HepG2 (cell line): ENCODE measurements around the gene MDH1B. TPM values are rescaled to one million over a fixed set of nuclear protein-coding genes. Genes with fewer than 3 reads are reported as not detected.
A peak's percentile ranks its signal among the peaks of the same experiment; 100 is the strongest.

Experiments
- ATAC-seq: fragments of 200-7000 bp; cut with Tn5 transposase; 3 replicates; pipeline ENCODE4 v1.9.1; 2020; ENCODE audit warnings: mild to moderate bottlenecking, moderate library complexity
- BruUV-seq: library from RNA; stranded (reverse); fragments of 400-500 nt; replicated peaks from 2 replicates; lab custom pipeline; 2021; lab: Mats Ljungman, UMichigan
- CTCF ChIA-PET: fragments of 300-600 bp; formaldehyde crosslinking; extraction: SDS; loops from one replicate; lab custom pipeline; 2021; ENCODE audit warnings: low total read pairs, inconsistent platforms, low intra/inter-chr PET ratio; lab: Yijun Ruan, JAX
- POLR2A ChIA-PET: fragments of 350-600 bp; sonication (Branson Sonifier 250); formaldehyde crosslinking; loops from one replicate; lab custom pipeline; 2020; ENCODE audit warnings: antibody characterized with exemption, inconsistent platforms; lab: Yijun Ruan, JAX
- DNase-seq: peaks from one replicate; pipeline ENCODE4 v3.0.0-alpha.2; 2015; ENCODE audit warnings: low spot score
- FAIRE-seq: peaks from 3 replicates; lab custom pipeline; 2011; peaks lifted over from hg19 to GRCh38; lab: Jason Lieb, UNC
- H2AFZ ChIP-seq: one replicate; pipeline ENCODE4 v1.6.1; 2011; ENCODE audit warnings: low read length, inconsistent platforms
- H3K27ac ChIP-seq: fragments of 300-600 bp; 3 replicates; pipeline ENCODE4 v1.8.0; 2011; ENCODE audit warnings: mixed run types, mild to moderate bottlenecking, mixed read lengths, low read length, inconsistent platforms; ENCODE audit not compliant: insufficient read depth; ENCODE audit errors: extremely low read length
- H3K27me3 ChIP-seq, 2 experiments: fragments of 200-600 bp in 1 of 2; 2 replicates in 1 of 2; 3 replicates in 1 of 2; pipeline versions ENCODE4 v1.6.0 to v1.8.0; 2011; ENCODE audit warnings: low read length in 2 of 2, mild to moderate bottlenecking in 2 of 2, moderate library complexity in 2 of 2, inconsistent platforms in 1 of 2; ENCODE audit not compliant: insufficient read depth in 2 of 2, control insufficient read depth in 1 of 2
- H3K36me3 ChIP-seq, 2 experiments: fragments of 200-600 bp in 1 of 2; replicated peaks in 1 of 2; 2 replicates in 1 of 2; 3 replicates in 1 of 2; pipeline versions ENCODE4 v1.5.1 to v1.8.0; 2011; ENCODE audit warnings: low read length in 2 of 2, inconsistent platforms in 1 of 2; ENCODE audit not compliant: insufficient read depth in 2 of 2, control insufficient read depth in 1 of 2
- H3K4me1 ChIP-seq: 2 replicates; pipeline ENCODE4 v1.5.1; 2012; ENCODE audit warnings: low read length, inconsistent platforms; ENCODE audit not compliant: insufficient read depth
- H3K4me2 ChIP-seq: 2 replicates; pipeline ENCODE4 v1.6.0; 2011; ENCODE audit warnings: low read depth, low read length, inconsistent platforms
- H3K4me3 ChIP-seq, 3 experiments: fragments of 200-600 bp in 1 of 3; sonication (generic), shearing (Covaris generic) in 1 of 3; replicated peaks in 1 of 3; 2 replicates each; pipeline ENCODE4 v1.5.1; 2011 to 2016; ENCODE audit warnings: low read length in 3 of 3, inconsistent platforms in 2 of 3, low read depth in 2 of 3, mild to moderate bottlenecking in 2 of 3, control low read depth in 1 of 3, mixed read lengths in 1 of 3; ENCODE audit not compliant: insufficient read depth in 1 of 3
- H3K79me2 ChIP-seq: one replicate; pipeline ENCODE4 v1.6.1; 2011; ENCODE audit warnings: low read length, inconsistent platforms; ENCODE audit not compliant: insufficient read depth
- H3K9ac ChIP-seq: 2 replicates; pipeline ENCODE4 v1.6.0; 2011; ENCODE audit warnings: mild to moderate bottlenecking, low read depth, low read length, inconsistent platforms; ENCODE audit not compliant: insufficient read depth
- H3K9me3 ChIP-seq: 2 replicates; pipeline ENCODE4 v1.5.1; 2012; ENCODE audit warnings: mild to moderate bottlenecking, low read length
- H4K20me1 ChIP-seq: 2 replicates; pipeline ENCODE4 v1.6.0; 2011; ENCODE audit warnings: inconsistent platforms, mild to moderate bottlenecking, low read length, moderate library complexity; ENCODE audit not compliant: insufficient read depth
- MAFF ChIP-seq: IDR thresholded peaks from 2 replicates; pipeline ENCODE4 v1.6.1; 2011; ENCODE audit warnings: low read depth, low read length, improper control_type of control experiment
- MAFK ChIP-seq, 2 experiments: IDR thresholded peaks in 1 of 2; conservative IDR thresholded peaks in 1 of 2; 2 replicates each; pipeline ENCODE4 v1.6.1; 2011; ENCODE audit warnings: improper control_type of control experiment in 2 of 2, low read length in 2 of 2
- SNRNP70 ChIP-seq: fragments of 200-400 bp; formaldehyde crosslinking; IDR thresholded peaks from 2 replicates; pipeline ENCODE4 v1.6.1; 2017; ENCODE audit warnings: mild to moderate bottlenecking, low read depth, low read length, moderate library complexity
- ZNF605 ChIP-seq: sonication (generic); formaldehyde crosslinking; IDR thresholded peaks from 2 replicates; pipeline ENCODE4 v1.8.0; 2022; ENCODE audit warnings: mild to moderate bottlenecking, missing genetic modification reagents
- ZNF816 ChIP-seq: sonication (generic); formaldehyde crosslinking; IDR thresholded peaks from 2 replicates; pipeline ENCODE4 v1.8.0; 2022; ENCODE audit warnings: missing genetic modification reagents, mild to moderate bottlenecking, borderline replicate concordance
- ZNF83 ChIP-seq: sonication (generic); formaldehyde crosslinking; IDR thresholded peaks from 2 replicates; pipeline ENCODE4 v1.4.0; 2020; ENCODE audit warnings: missing genetic modification reagents, mild to moderate bottlenecking, borderline replicate concordance
- WGBS: methylation state at CpG from one replicate; pipeline ENCODE4 v1.1.6; 2017; ENCODE audit warnings: low lambda C conversion rate; 5-methylcytosine and 5-hydroxymethylcytosine counted together
- in situ Hi-C: cut with HindIII; loops from 2 replicates; pipeline ENCODE4 v1.10.0; 2017; ENCODE audit warnings: low pct_unique_long_range_greater_than_20kb; ENCODE audit not compliant: extremely low pct_ligation_motif_present
- intact Hi-C: fragments of 100-400 bp; cut with micrococcal nuclease; formaldehyde crosslinking; loops from one replicate; pipeline ENCODE4 v1.10.0; 2022; ENCODE audit not compliant: unreplicated experiment
- microRNA-seq: library from miRNA; unstranded; fragments of <30 nt; microRNA quantifications from one replicate; pipeline ENCODE4, GENCODE V29; 2020
- polyA plus RNA-seq, 8 experiments: library from polyadenylated mRNA; depleted of rRNA in 3 of 8; stranded (reverse) in 7 of 8; unstranded in 1 of 8; fragments of >200 nt; fragmentation: Illumina TruSeq in 4 of 8; extraction: Trizol in 4 of 8; gene quantifications; 2 replicates each; pipeline versions ENCODE4 v1.2.1 to v1.2.3, GENCODE V29; 2011 to 2016; ENCODE audit warnings: low read depth in 4 of 8, missing spikeins in 1 of 8, mixed read lengths in 1 of 8; ENCODE audit not compliant: insufficient read depth in 1 of 8
- small RNA-seq, 3 experiments: library from RNA; depleted of rRNA; stranded (forward); fragments of <200 nt; gene quantifications; one replicate each; pipeline ENCODE3, GENCODE V24; 2012; ENCODE audit warnings: low read depth in 2 of 3, low replicate concordance in 1 of 3; ENCODE audit not compliant: insufficient read length in 3 of 3, insufficient read depth in 2 of 3
- total RNA-seq, 5 experiments: library from RNA; depleted of rRNA; stranded (reverse); fragments of >200 nt; fragmentation: Illumina TruSeq; extraction: Trizol; gene quantifications; 2 replicates each; pipeline ENCODE4 v1.2.3, GENCODE V29; 2016; ENCODE audit warnings: low read depth in 1 of 5

Gene MDH1B
- total and polyA plus RNA-seq, 2 of the 13 experiments (the other 11 are each of a cell fraction or from before 2014, with no cell fraction given) = 0.17 to 0.86 TPM

DNA sequence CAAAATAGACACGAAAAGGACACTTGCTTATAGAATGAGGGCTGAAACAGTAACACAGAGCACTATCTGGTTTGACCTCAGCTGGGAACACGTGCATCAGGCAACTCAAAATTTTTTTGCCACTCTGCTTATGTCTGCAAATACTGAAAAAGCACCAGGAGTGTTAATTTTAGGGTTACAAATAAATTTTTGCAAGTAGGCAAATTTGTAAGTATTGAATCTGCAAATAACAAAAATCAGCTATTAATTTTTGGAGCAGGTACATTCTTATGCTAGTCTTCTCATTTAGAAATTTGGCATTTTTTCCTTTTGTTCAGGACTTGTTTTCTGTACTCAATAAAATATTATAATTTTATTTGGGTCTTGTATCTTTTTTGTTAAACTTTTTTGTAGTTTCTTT, 76.7 kb downstream of the MDH1B start:
- H3K27me3 ChIP-seq = peaks cover 0 to 1% of the 10 kb centered on the region in 2 experiments; a peak in 2 of 5 replicates
- WGBS = 6% methylated on average over 2 of the region's 2 CpGs
- in situ Hi-C loops (no loop called here), intact Hi-C loops (no loop called here)
- no peak for ATAC-seq
- CTCF ChIA-PET = no interaction called here
- no peak overlapping the region for H3K27ac ChIP-seq
- no peaks in the 10 kb centered on the region for H3K4me1 ChIP-seq
- no peak overlapping the region for H3K4me3 ChIP-seq
- no peak overlapping the region for H3K4me2 ChIP-seq
- POLR2A ChIA-PET = no interaction called here
- no peaks in the 10 kb centered on the region for H3K36me3 ChIP-seq
- BruUV-seq = no TSS peak
- no peak overlapping the region for H3K9ac ChIP-seq
- H2AFZ ChIP-seq = no peak overlapping the region
- DNase-seq = no peak
- peak; percentile 36 for FAIRE-seq
- H3K9me3 ChIP-seq = no peaks in the 10 kb centered on the region
- no peaks in the 10 kb centered on the region for H4K20me1 ChIP-seq
- no peak for TF ChIP-seq ZNF83
- TF ChIP-seq MAFK (conservative IDR thresholded peaks at IDR 0.05 in 1 of 2, IDR thresholded peaks at IDR 0.05 in 1 of 2; ENCODE audit: low read length in 2 of 2) = peak; percentile 70 to 81
- peak; percentile 82 for TF ChIP-seq MAFF
- no peak for TF ChIP-seq ZNF605 (CRISPR knock-in tag)
- no peak for TF ChIP-seq SNRNP70
- no peak for TF ChIP-seq ZNF816 (CRISPR knock-in tag)
- no peaks in the 10 kb centered on the region for H3K79me2 ChIP-seq

Small RNA genes lying within 50 kb of the gene (microRNA-seq; reads per million reads assigned to microRNA genes)
- gene MIR3130-1 (not detected), gene MIR3130-2 (not detected)

Small RNA genes lying within 50 kb of the gene (small RNA-seq; reads per million reads assigned to genes)
- gene MIR3130-2 (0 reads per million in 3 experiments), gene RF00019 (0 reads per million in 3 experiments)

Other genes with a start within 250 kb of the MDH1B start
- not detected in 2 replicates for gene FAM237A, start 122.8 kb downstream of the MDH1B start, total RNA-seq (2016; rRNA removed; fragmentation: Illumina TruSeq; extraction: Trizol)
- not detected in 2 replicates for gene FAM237A, start 122.8 kb downstream of the MDH1B start, polyA plus RNA-seq (2011; rRNA removed)
- gene DYTN, start 46.9 kb downstream of the MDH1B start, total RNA-seq (2016; rRNA removed; fragmentation: Illumina TruSeq; extraction: Trizol) = not detected in 2 replicates
- not detected in 2 replicates for gene DYTN, start 46.9 kb downstream of the MDH1B start, polyA plus RNA-seq (2011; rRNA removed)
- 77.8 and 88.0 TPM in 2 replicates for gene FASTKD2, start 278 bp upstream of the MDH1B start, total RNA-seq (2016; rRNA removed; fragmentation: Illumina TruSeq; extraction: Trizol)
- gene FASTKD2, start 278 bp upstream of the MDH1B start, polyA plus RNA-seq (2011; rRNA removed) = 34.9 and 41.1 TPM in 2 replicates
- not detected in 2 replicates for gene CPO, start 174.2 kb upstream of the MDH1B start, total RNA-seq (2016; rRNA removed; fragmentation: Illumina TruSeq; extraction: Trizol)
- 0.07 TPM in 1 of 2 replicates, not detected in the other for gene CPO, start 174.2 kb upstream of the MDH1B start, polyA plus RNA-seq (2011; rRNA removed)